ENCODE results near the gene ALOX12. TPM values are rescaled to one million over a fixed set of nuclear protein-coding genes. Genes with fewer than 3 reads are reported as not detected.

The ALOX12 gene
- total and polyA plus RNA-seq, 4 donors, result 0.03 to 3.1 (median 0.24) TPM; not detected in 1

GRCh38 chr17:6994118-6994598, 1.7 kb upstream of the ALOX12 start:
- 90% methylated on average over 10 of the region's 10 CpGs for WGBS
- H3K9me3 ChIP-seq (ENCODE audit: control insufficient read depth in 4 of 4, low read length in 3 of 4), result no peaks in the 10 kb centered on the region
- H3K36me3 ChIP-seq (ENCODE audit: control insufficient read depth in 4 of 4, insufficient read depth in 3 of 4, low read depth in 1 of 4, low read length in 3 of 4), result peaks cover 0 to 8% (median 3%) of the 10 kb centered on the region in 4 donors
- no peak for DNase-seq (ENCODE audit: low spot score)
- TF ChIP-seq JUND (IDR thresholded peaks at IDR 0.05), result no peak
- no peak for TF ChIP-seq EGR1 (IDR thresholded peaks at IDR 0.05; ENCODE audit: low read depth in 2 of 2)
- TF ChIP-seq NR2F2 (IDR thresholded peaks at IDR 0.05), result no peak
- no peak for TF ChIP-seq ATF3 (IDR thresholded peaks at IDR 0.05)
- no peak for TF ChIP-seq YY1 (IDR thresholded peaks at IDR 0.05)
- TF ChIP-seq TAF1 (conservative IDR thresholded peaks at IDR 0.05), result no peak
- TF ChIP-seq, protein P1, sequence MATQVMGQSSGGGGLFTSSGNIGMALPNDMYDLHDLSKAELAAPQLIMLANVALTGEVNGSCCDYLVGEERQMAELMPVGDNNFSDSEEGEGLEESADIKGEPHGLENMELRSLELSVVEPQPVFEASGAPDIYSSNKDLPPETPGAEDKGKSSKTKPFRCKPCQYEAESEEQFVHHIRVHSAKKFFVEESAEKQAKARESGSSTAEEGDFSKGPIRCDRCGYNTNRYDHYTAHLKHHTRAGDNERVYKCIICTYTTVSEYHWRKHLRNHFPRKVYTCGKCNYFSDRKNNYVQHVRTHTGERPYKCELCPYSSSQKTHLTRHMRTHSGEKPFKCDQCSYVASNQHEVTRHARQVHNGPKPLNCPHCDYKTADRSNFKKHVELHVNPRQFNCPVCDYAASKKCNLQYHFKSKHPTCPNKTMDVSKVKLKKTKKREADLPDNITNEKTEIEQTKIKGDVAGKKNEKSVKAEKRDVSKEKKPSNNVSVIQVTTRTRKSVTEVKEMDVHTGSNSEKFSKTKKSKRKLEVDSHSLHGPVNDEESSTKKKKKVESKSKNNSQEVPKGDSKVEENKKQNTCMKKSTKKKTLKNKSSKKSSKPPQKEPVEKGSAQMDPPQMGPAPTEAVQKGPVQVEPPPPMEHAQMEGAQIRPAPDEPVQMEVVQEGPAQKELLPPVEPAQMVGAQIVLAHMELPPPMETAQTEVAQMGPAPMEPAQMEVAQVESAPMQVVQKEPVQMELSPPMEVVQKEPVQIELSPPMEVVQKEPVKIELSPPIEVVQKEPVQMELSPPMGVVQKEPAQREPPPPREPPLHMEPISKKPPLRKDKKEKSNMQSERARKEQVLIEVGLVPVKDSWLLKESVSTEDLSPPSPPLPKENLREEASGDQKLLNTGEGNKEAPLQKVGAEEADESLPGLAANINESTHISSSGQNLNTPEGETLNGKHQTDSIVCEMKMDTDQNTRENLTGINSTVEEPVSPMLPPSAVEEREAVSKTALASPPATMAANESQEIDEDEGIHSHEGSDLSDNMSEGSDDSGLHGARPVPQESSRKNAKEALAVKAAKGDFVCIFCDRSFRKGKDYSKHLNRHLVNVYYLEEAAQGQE (IDR thresholded peaks at IDR 0.05), result no peak
- H3K27me3 ChIP-seq (ENCODE audit: control insufficient read depth in 4 of 4, insufficient read depth in 4 of 4, low read length in 3 of 4), result no peaks in the 10 kb centered on the region
- H3K9ac ChIP-seq (ENCODE audit: low read depth in 1 of 2, low read length in 2 of 2), result no peak overlapping the region
- H3K27ac ChIP-seq (ENCODE audit: low read depth in 1 of 2, low read length in 2 of 2), result no peak overlapping the region
- peaks cover 2 to 10% (median 5%) of the 10 kb centered on the region in 4 donors for H3K4me1 ChIP-seq (ENCODE audit: control insufficient read depth in 4 of 4, insufficient read depth in 4 of 4, low read length in 3 of 4)
- no peak overlapping the region for H3K4me3 ChIP-seq (ENCODE audit: low read depth in 1 of 3, low read length in 3 of 3)

GRCh38 chr17:6994666-6995256, 1.1 kb upstream of the ALOX12 start:
- no peak overlapping the region for H3K4me3 ChIP-seq (ENCODE audit: low read depth in 1 of 3, low read length in 3 of 3)
- peaks cover 2 to 10% (median 5%) of the 10 kb centered on the region in 4 donors for H3K4me1 ChIP-seq (ENCODE audit: control insufficient read depth in 4 of 4, insufficient read depth in 4 of 4, low read length in 3 of 4)
- H3K27ac ChIP-seq (ENCODE audit: low read depth in 1 of 2, low read length in 2 of 2), result no peak overlapping the region
- no peak overlapping the region for H3K9ac ChIP-seq (ENCODE audit: low read depth in 1 of 2, low read length in 2 of 2)
- 92% methylated on average over 9 of the region's 9 CpGs for WGBS
- TF ChIP-seq ZBTB33 (IDR thresholded peaks at IDR 0.05), result no peak
- TF ChIP-seq, protein P2, sequence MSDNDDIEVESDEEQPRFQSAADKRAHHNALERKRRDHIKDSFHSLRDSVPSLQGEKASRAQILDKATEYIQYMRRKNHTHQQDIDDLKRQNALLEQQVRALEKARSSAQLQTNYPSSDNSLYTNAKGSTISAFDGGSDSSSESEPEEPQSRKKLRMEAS (IDR thresholded peaks at IDR 0.05), result no peak
- TF ChIP-seq HNF4G (IDR thresholded peaks at IDR 0.05), result no peak
- TF ChIP-seq, protein P1 (IDR thresholded peaks at IDR 0.05), result no peak
- no peak for TF ChIP-seq RAD21 (IDR thresholded peaks at IDR 0.05)
- TF ChIP-seq GABPA (IDR thresholded peaks at IDR 0.05 in 1 of 2, conservative IDR thresholded peaks at IDR 0.05 in 1 of 2), result no peak
- TF ChIP-seq HNF4A (conservative IDR thresholded peaks at IDR 0.05), result no peak
- no peak for TF ChIP-seq NR2F2 (IDR thresholded peaks at IDR 0.05)
- TF ChIP-seq JUND (IDR thresholded peaks at IDR 0.05), result no peak
- no peak for TF ChIP-seq ATF3 (IDR thresholded peaks at IDR 0.05)
- no peak for TF ChIP-seq SP1 (IDR thresholded peaks at IDR 0.05)
- no peak for TF ChIP-seq FOXA2 (IDR thresholded peaks at IDR 0.05)
- TF ChIP-seq FOXA1 (IDR thresholded peaks at IDR 0.05), result no peak
- TF ChIP-seq EGR1 (IDR thresholded peaks at IDR 0.05; ENCODE audit: low read depth in 2 of 2), result no peak
- no peak for TF ChIP-seq YY1 (IDR thresholded peaks at IDR 0.05)
- TF ChIP-seq RXRA (IDR thresholded peaks at IDR 0.05), result no peak
- TF ChIP-seq TAF1 (conservative IDR thresholded peaks at IDR 0.05), result no peak
- TF ChIP-seq CTCF (IDR thresholded peaks at IDR 0.05; ENCODE audit: low read depth, low read length, missing input control), result no peak
- DNase-seq (ENCODE audit: low spot score), result no peak
- no peaks in the 10 kb centered on the region for H3K27me3 ChIP-seq (ENCODE audit: control insufficient read depth in 4 of 4, insufficient read depth in 4 of 4, low read length in 3 of 4)
- no peaks in the 10 kb centered on the region for H3K9me3 ChIP-seq (ENCODE audit: control insufficient read depth in 4 of 4, low read length in 3 of 4)
- H3K36me3 ChIP-seq (ENCODE audit: control insufficient read depth in 4 of 4, insufficient read depth in 3 of 4, low read depth in 1 of 4, low read length in 3 of 4), result peaks cover 2 to 13% (median 6%) of the 10 kb centered on the region in 4 donors

Measured in liver (tissue), 9 donors.